HEK293T (cell line): ENCODE measurements around the gene SIX4.
A peak's percentile ranks its signal among the peaks of the same experiment; 100 is the strongest.
"Not testable (repeated sequence)": the region's sequence is repeated elsewhere in the genome, so short reads cannot be mapped to it uniquely, and the experiment has no call there.

Experiments
- CTCF ChIA-PET: fragments of 350-600 bp; formaldehyde crosslinking; extraction: SDS; loops from one replicate; lab custom pipeline; 2021; ENCODE audit warnings: antibody characterized with exemption, inconsistent platforms; lab: Yijun Ruan, JAX
- POLR2A ChIA-PET: fragments of 350-600 bp; formaldehyde crosslinking; extraction: SDS; loops from one replicate; lab custom pipeline; 2020; ENCODE audit warnings: antibody characterized with exemption, inconsistent platforms; lab: Yijun Ruan, JAX
- DNase-seq: peaks from one replicate; pipeline ENCODE4 v3.0.0; 2012; ENCODE audit warnings: mixed read lengths; ENCODE audit errors: extremely low spot score
- ARNT ChIP-seq: fragments of 450-650 bp; IDR thresholded peaks from 2 replicates; pipeline ENCODE4 v1.6.1; 2017; ENCODE audit warnings: mild to moderate bottlenecking
- BHLHE40 ChIP-seq: fragments of 450-650 bp; IDR thresholded peaks from 2 replicates; pipeline ENCODE4 v1.6.1; 2016; ENCODE audit warnings: mild to moderate bottlenecking, moderate library complexity, borderline replicate concordance
- CTBP1 ChIP-seq: fragments of 450-650 bp; IDR thresholded peaks from 2 replicates; pipeline ENCODE4 v1.6.1; 2016; ENCODE audit warnings: borderline replicate concordance
- ELF4 ChIP-seq: fragments of 450-650 bp; IDR thresholded peaks from 2 replicates; pipeline ENCODE4 v1.6.1; 2017; ENCODE audit warnings: antibody characterized with exemption
- FOXA1 ChIP-seq: fragments of 450-650 bp; IDR thresholded peaks from 2 replicates; pipeline ENCODE4 v1.6.1; 2016; ENCODE audit warnings: mild to moderate bottlenecking
- FOXK2 ChIP-seq: fragments of 450-650 bp; IDR thresholded peaks from 2 replicates; pipeline ENCODE4 v1.6.1; 2016; ENCODE audit warnings: mild to moderate bottlenecking
- FOXM1 ChIP-seq: fragments of 450-650 bp; IDR thresholded peaks from 2 replicates; pipeline ENCODE4 v1.6.1; 2017; ENCODE audit warnings: mild to moderate bottlenecking, borderline replicate concordance
- HDGF ChIP-seq: fragments of 450-650 bp; IDR thresholded peaks from 2 replicates; pipeline ENCODE4 v1.6.1; 2017; ENCODE audit warnings: antibody characterized with exemption, borderline replicate concordance
- L3MBTL2 ChIP-seq: fragments of 450-650 bp; conservative IDR thresholded peaks from 2 replicates; pipeline ENCODE4 v1.6.1; 2016; ENCODE audit warnings: mild to moderate bottlenecking
- LEF1 ChIP-seq: fragments of 450-650 bp; IDR thresholded peaks from 2 replicates; pipeline ENCODE4 v1.6.1; 2017; ENCODE audit warnings: mild to moderate bottlenecking, borderline replicate concordance
- NFRKB ChIP-seq: fragments of 450-650 bp; IDR thresholded peaks from 2 replicates; pipeline ENCODE4 v1.6.1; 2016; ENCODE audit warnings: mild to moderate bottlenecking, moderate library complexity
- PKNOX1 ChIP-seq: fragments of 450-650 bp; IDR thresholded peaks from 2 replicates; pipeline ENCODE4 v1.6.1; 2016
- SP1 ChIP-seq: fragments of 450-650 bp; IDR thresholded peaks from 2 replicates; pipeline ENCODE4 v1.6.1; 2017
- SUZ12 ChIP-seq: fragments of 450-650 bp; IDR thresholded peaks from 2 replicates; pipeline ENCODE4 v1.6.1; 2016; ENCODE audit warnings: mild to moderate bottlenecking
- TARDBP ChIP-seq: fragments of 450-650 bp; IDR thresholded peaks from 2 replicates; pipeline ENCODE4 v1.6.1; 2016
- ZNF384 ChIP-seq: fragments of 450-650 bp; IDR thresholded peaks from 2 replicates; pipeline ENCODE4 v1.6.1; 2016

Gene SIX4

GRCh38 chr14:60736494-60736893 is 12.3 kb upstream of the SIX4 start:
- DNase-seq, result no peak
- ChIA-PET CTCF (interaction anchor here (1.0 kb wide), 1 partner anchor 78 kb away, joined by 4 read pairs; no protein-coding TSS in a partner anchor), POLR2A (interaction anchor here (0.9 kb wide), 1 partner anchor 77 kb away, joined by 3 read pairs; no protein-coding TSS in a partner anchor)
- TF ChIP-seq ARNT (no peak), SP1 (no peak), HDGF (no peak), FOXM1 (no peak), PKNOX1 (no peak)

- TF ChIP-seq BHLHE40 (no peak), PKNOX1 (no peak), SP1 (no peak), LEF1 (no peak), ARNT (no peak), FOXK2 (no peak), ZNF384 (no peak), SUZ12 (no peak), HDGF (no peak), FOXA1 (no peak), NFRKB (no peak), CTBP1 (no peak), ELF4 (no peak), FOXM1 (no peak), L3MBTL2 (no peak), TARDBP (no peak)
- POLR2A ChIA-PET, result no interaction called here
Observed at GRCh38 chr14:60735416-60735815, 11.3 kb upstream of the SIX4 start.

DNA sequence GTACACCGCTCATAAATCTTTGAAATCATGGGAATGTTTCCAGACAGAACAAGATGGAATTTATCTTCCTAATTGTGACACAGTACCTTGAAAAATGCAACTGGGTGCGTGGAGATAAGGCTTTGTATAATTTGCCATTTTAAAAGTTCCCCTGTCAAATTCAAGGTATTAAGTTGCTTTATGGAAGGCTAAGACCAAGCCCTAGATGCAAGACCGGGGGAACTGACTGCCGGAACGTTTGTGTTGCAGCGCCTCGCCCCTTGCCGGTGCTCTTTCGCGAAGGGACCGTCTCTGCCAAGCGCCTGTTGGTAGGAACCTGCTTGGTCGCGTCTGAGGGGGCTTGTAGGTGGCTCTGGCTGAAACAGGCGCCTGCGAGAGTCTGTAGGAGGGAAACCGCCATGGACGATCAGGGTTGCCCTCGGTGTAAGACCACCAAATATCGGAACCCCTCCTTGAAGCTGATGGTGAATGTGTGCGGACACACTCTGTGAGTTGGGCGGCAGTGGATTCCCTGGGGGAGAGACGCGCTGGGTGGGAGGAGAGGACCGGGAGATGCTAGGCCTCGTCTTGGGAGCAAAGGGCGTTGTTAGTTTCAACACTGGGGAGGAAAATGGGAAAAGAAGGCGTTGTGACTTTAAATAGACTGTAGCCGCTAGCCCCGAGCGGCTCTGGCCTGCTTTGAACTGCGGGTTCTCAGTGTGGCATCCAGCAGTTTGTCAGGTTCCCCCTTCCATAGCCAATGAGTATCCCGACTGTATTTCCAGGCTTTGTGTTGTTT is 10.5 kb upstream of the SIX4 start, which contains the start of gene MNAT1:
MNAT1 (plus strand) TSS at position 297 of the 778 bp plus-strand sequence; CDS start at position 399, 102 bp downstream.
- DNase-seq, result peak; percentile 72
- TF ChIP-seq FOXA1 (no peak), CTBP1 (peak; percentile 81), L3MBTL2 (peak; percentile 66), PKNOX1 (peak; percentile 60), SP1 (no peak), FOXM1 (peak; percentile 70; the same call in 1 of the 2 replicates), ARNT (peak; percentile 66; the same call in 1 of the 2 replicates), ELF4 (0 out of 2 replicates have a peak, but pooled peaks have one; percentile 28)
- CTCF ChIA-PET, result no interaction called here

More at GRCh38 chr14:60735416-60735815, 11.3 kb upstream of the SIX4 start:
- CTCF ChIA-PET, result no interaction called here
- no peak for DNase-seq

GRCh38 chr14:60732840-60733483 is 8.8 kb upstream of the SIX4 start:
- ChIA-PET CTCF (interaction anchor here (0.5 kb wide), 1 partner anchor 115 kb away, joined by 4 read pairs; no protein-coding TSS in a partner anchor), POLR2A (interaction anchor here (0.8 to 2.0 kb wide), 4 partner anchors 10 to 83 kb away, joined by 3 to 10 read pairs (median 4); no protein-coding TSS in a partner anchor)
- DNase-seq, result no peak
- TF ChIP-seq ZNF384, result no peak
- no peak for TF ChIP-seq L3MBTL2
- no peak for TF ChIP-seq NFRKB
- TF ChIP-seq TARDBP, result no peak
- no peak for TF ChIP-seq BHLHE40
- no peak for TF ChIP-seq SP1
- no peak for TF ChIP-seq FOXK2
- TF ChIP-seq ARNT, result no peak
- no peak for TF ChIP-seq CTBP1
- TF ChIP-seq PKNOX1, result no peak
- no peak for TF ChIP-seq LEF1
- no peak for TF ChIP-seq FOXA1
- TF ChIP-seq HDGF, result no peak

More for the DNA sequence above, 10.5 kb upstream of the SIX4 start, which contains the start of gene MNAT1:
- POLR2A ChIA-PET, result interaction anchor here (1.4 kb wide), 2 partner anchors 81 to 85 kb away, joined by 3 to 4 read pairs; no protein-coding TSS in a partner anchor

DNA sequence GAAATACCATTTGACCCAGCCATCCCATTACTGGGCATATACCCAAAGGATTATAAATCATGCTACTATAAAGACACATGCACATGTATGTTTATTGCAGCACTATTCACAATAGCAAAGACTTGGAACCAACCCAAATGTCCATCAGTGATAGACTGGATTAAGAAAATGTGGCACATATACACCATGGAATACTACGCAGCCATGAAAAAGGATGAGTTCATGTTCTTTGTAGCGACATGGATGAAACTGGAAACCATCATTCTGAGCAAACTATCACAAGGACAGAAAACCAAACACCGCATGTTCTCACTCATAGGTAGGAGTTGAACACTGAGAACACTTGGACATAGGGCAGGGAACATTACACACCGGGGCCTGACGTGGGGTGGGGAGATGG is 7.1 kb upstream of the SIX4 start:
- CTCF ChIA-PET, POLR2A ChIA-PET, DNase-seq: not testable (repeated sequence)
